HCT116 (cell line): ENCODE data around the gene PIGN. TPM values are rescaled to one million over a fixed set of nuclear protein-coding genes. Genes with fewer than 3 reads are reported as not detected.

Experiments used
- ATAC-seq: fragments of 200-7000 bp; cut with Tn5 transposase; 2 replicates; pipeline ENCODE4 v1.9.1; 2020; ENCODE audit warnings: mild to moderate bottlenecking, moderate library complexity
- BruUV-seq: library from RNA; stranded (reverse); fragments of 400-500 nt; replicated peaks from 2 replicates; lab custom pipeline; 2021; lab: Mats Ljungman, UMichigan
- CTCF ChIA-PET: fragments of 300-600 bp; sonication (Branson Sonifier 250); formaldehyde crosslinking; loops from one replicate; lab custom pipeline; 2021; ENCODE audit warnings: antibody characterized with exemption; lab: Charles Lee
- POLR2A ChIA-PET: fragments of 300-600, 350-600 bp; sonication (Branson Sonifier 250); formaldehyde crosslinking; loops from one replicate; lab custom pipeline; 2021; ENCODE audit warnings: antibody characterized with exemption; lab: Charles Lee
- RAD21 ChIA-PET, 2 experiments: fragments of 300-600 bp; sonication (Branson Sonifier 250); formaldehyde crosslinking; loops; one replicate each; lab custom pipeline; 2023; ENCODE audit warnings: low total read pairs in 2 of 2; ENCODE audit not compliant: uncharacterized antibody in 2 of 2, unreplicated experiment in 2 of 2, low non-redundant PET in 1 of 2; lab: Charles Lee
- DNase-seq: peaks from one replicate; pipeline ENCODE4 v3.0.0-alpha.2; 2010; ENCODE audit warnings: low read depth, low spot score
- H2AFZ ChIP-seq: fragments of 200-600 bp; shearing (Covaris generic), sonication (generic); 2 replicates; pipeline ENCODE4 v1.6.1; 2017; ENCODE audit warnings: low read depth, mixed run types, mixed read lengths, antibody characterized with exemption, low read length; ENCODE audit not compliant: poor library complexity, severe bottlenecking
- H3K27ac ChIP-seq: 2 replicates; pipeline ENCODE4 v1.5.1; 2012; ENCODE audit warnings: low read depth, low read length
- H3K27me3 ChIP-seq: fragments of 200-600 bp; sonication (generic); 2 replicates; pipeline ENCODE4 v1.6.1; 2016; ENCODE audit warnings: mixed run types, low read length, mixed read lengths; ENCODE audit not compliant: insufficient read depth
- H3K36me3 ChIP-seq, 2 experiments: fragments of 200-500 bp in 1 of 2; fragments of 200-600 bp in 1 of 2; sonication (Bioruptor generic) in 1 of 2; sonication (generic) in 1 of 2; 2 replicates each; pipeline versions ENCODE4 v1.5.1 to v1.6.1; 2014 to 2016; ENCODE audit warnings: low read length in 2 of 2, inconsistent platforms in 1 of 2, mixed read lengths in 1 of 2, mixed run types in 1 of 2; ENCODE audit not compliant: insufficient read depth in 2 of 2, control insufficient read depth in 1 of 2
- H3K4me1 ChIP-seq, 2 experiments: fragments of 200-600 bp in 1 of 2; sonication (generic) in 1 of 2; 2 replicates each; pipeline versions ENCODE4 v1.5.1 to v1.6.1; 2012 to 2017; ENCODE audit warnings: low read length in 2 of 2, inconsistent platforms in 1 of 2, mild to moderate bottlenecking in 1 of 2, mixed read lengths in 1 of 2, mixed run types in 1 of 2, moderate library complexity in 1 of 2; ENCODE audit not compliant: insufficient read depth in 2 of 2, control insufficient read depth in 1 of 2
- H3K4me2 ChIP-seq: fragments of 200-600 bp; sonication (generic); 2 replicates; pipeline ENCODE4 v1.6.1; 2017; ENCODE audit warnings: mixed run types, low read length, mixed read lengths
- H3K4me3 ChIP-seq, 2 experiments: fragments of 200-600 bp in 1 of 2; sonication (generic) in 1 of 2; replicated peaks in 1 of 2; 2 replicates each; pipeline ENCODE4 v1.5.1; 2011 to 2016; ENCODE audit warnings: low read length in 2 of 2, control low read depth in 1 of 2, low read depth in 1 of 2, mild to moderate bottlenecking in 1 of 2, mixed read lengths in 1 of 2, mixed run types in 1 of 2
- H3K79me2 ChIP-seq: fragments of 200-600 bp; sonication (generic); 2 replicates; pipeline ENCODE4 v1.6.1; 2017; ENCODE audit warnings: mild to moderate bottlenecking, mixed run types, low read length, moderate library complexity, mixed read lengths; ENCODE audit not compliant: insufficient read depth
- H3K9ac ChIP-seq: fragments of 200-600 bp; sonication (generic); 2 replicates; pipeline ENCODE4 v1.6.1; 2016; ENCODE audit warnings: low read length, mixed read lengths
- H3K9me2 ChIP-seq: fragments of 200-600 bp; sonication (generic), shearing (Covaris generic); 2 replicates; pipeline ENCODE4 v1.6.1; 2017; ENCODE audit warnings: mixed run types, mild to moderate bottlenecking, moderate library complexity; ENCODE audit not compliant: insufficient read depth
- H3K9me3 ChIP-seq, 2 experiments: fragments of 200-500 bp in 1 of 2; fragments of 200-600 bp in 1 of 2; sonication (Bioruptor generic) in 1 of 2; sonication (generic) in 1 of 2; 2 replicates each; pipeline ENCODE4 v1.6.1; 2014 to 2017; ENCODE audit warnings: low read length in 2 of 2, mixed read lengths in 2 of 2, inconsistent platforms in 1 of 2, low read depth in 1 of 2, mild to moderate bottlenecking in 1 of 2, mixed run types in 1 of 2, moderate library complexity in 1 of 2; ENCODE audit not compliant: control insufficient read depth in 1 of 2, insufficient read depth in 1 of 2
- H4K20me1 ChIP-seq: fragments of 200-600 bp; sonication (generic), shearing (Covaris generic); 2 replicates; pipeline ENCODE4 v1.6.1; 2017; ENCODE audit warnings: mixed run types, mild to moderate bottlenecking, moderate library complexity; ENCODE audit not compliant: insufficient read depth
- CBX3 ChIP-seq: IDR thresholded peaks from 2 replicates; pipeline ENCODE4 v1.6.1; 2012; ENCODE audit warnings: low read depth
- CTCF ChIP-seq, 3 experiments: fragments of 200-600 bp in 1 of 3; sonication (generic) in 1 of 3; IDR thresholded peaks in 2 of 3; conservative IDR thresholded peaks in 1 of 3; 2 replicates each; pipeline ENCODE4 v1.5.1; 2012 to 2017; ENCODE audit warnings: low read depth in 2 of 3, low read length in 2 of 3, antibody characterized with exemption in 1 of 3, borderline replicate concordance in 1 of 3, control low read depth in 1 of 3, mild to moderate bottlenecking in 1 of 3, mixed read lengths in 1 of 3, mixed run types in 1 of 3, moderate library complexity in 1 of 3; ENCODE audit not compliant: insufficient read depth in 1 of 3
- EZH2 ChIP-seq: fragments of 200-600 bp; sonication (generic); IDR thresholded peaks from 2 replicates; pipeline ENCODE4 v1.6.1; 2017; ENCODE audit warnings: antibody characterized with exemption, mixed run types
- EZH2phosphoT487 ChIP-seq: fragments of 200-600 bp; IDR thresholded peaks from 2 replicates; pipeline ENCODE4 v1.6.1; 2018; ENCODE audit warnings: antibody characterized with exemption, borderline replicate concordance
- FOSL1 ChIP-seq: IDR thresholded peaks from 2 replicates; pipeline ENCODE4 v1.6.1; 2012; ENCODE audit warnings: low read depth
- JUND ChIP-seq: IDR thresholded peaks from 2 replicates; pipeline ENCODE4 v1.6.1; 2012
- POLR2AphosphoS5 ChIP-seq: IDR thresholded peaks from 2 replicates; pipeline ENCODE4 v1.6.1; 2011; ENCODE audit warnings: mild to moderate bottlenecking, low read depth, low read length, moderate library complexity
- SP1 ChIP-seq: IDR thresholded peaks from 2 replicates; pipeline ENCODE4 v1.6.1; 2012; ENCODE audit warnings: low read depth
- TCF7L2 ChIP-seq: IDR thresholded peaks from 2 replicates; pipeline ENCODE4 v1.7.0; 2011; ENCODE audit warnings: borderline replicate concordance, inconsistent platforms; ENCODE audit not compliant: insufficient read depth, insufficient read length; ENCODE audit errors: extremely low read depth
- YY1 ChIP-seq: IDR thresholded peaks from 2 replicates; pipeline ENCODE4 v1.6.1; 2011; ENCODE audit warnings: low read length, low read depth, moderate library complexity, mild to moderate bottlenecking; ENCODE audit not compliant: insufficient replicate concordance; ENCODE audit errors: extremely low read depth
- intact Hi-C: fragments of 100-400 bp; cut with micrococcal nuclease; formaldehyde crosslinking; loops from 2 replicates; pipeline ENCODE4 v1.10.0; 2022
- total RNA-seq: library from RNA; stranded (reverse); gene quantifications from one replicate; pipeline ENCODE4 v1.2.1, GENCODE V29; 2021; ENCODE audit not compliant: unreplicated experiment
- TF ChIP-seq, protein P1 (sequence below): IDR thresholded peaks from 2 replicates; pipeline ENCODE4 v1.6.1; 2012

The PIGN gene
- total RNA-seq, 1 experiment from 2014 or later = 12.2 TPM

DNA sequence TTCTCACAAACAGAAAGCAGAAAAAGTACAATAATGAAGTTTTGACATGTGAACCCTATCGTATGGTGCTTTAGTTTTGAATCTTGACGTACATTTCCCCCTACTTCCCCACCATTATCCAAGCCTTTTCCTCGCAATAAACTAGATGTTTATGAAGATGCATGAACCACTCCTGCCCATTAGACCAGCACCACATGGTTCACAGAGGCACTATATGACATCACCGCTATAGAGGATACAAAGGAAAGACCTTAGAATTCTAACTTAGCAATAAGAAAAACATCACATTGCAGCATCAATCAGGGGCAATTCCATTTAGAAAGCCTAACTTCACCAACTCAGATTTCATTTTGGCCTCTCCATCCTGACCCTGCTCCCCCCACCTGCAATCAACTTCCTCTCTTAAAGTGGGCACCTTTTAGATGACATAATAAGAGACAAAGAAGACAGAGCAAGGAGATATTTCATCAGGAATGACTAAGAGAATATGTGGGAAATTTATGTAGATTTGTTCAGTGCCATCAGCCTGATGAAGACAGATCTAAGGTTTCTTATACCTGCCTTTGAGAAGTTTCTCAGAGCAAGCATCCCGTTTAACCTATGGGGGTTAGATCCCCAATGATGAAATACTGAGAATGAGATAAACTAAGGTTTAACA is 124.9 kb downstream of the PIGN start:
- Histone ChIP-seq H3K4me2 (peak overlapping the region; percentile 12; the same call in 1 of the 2 replicates), H3K9ac (no peak overlapping the region), H3K4me1 (peaks cover 0 to 6% of the 10 kb centered on the region in 2 experiments; a peak in 1 of 4 replicates), H3K27me3 (no peaks in the 10 kb centered on the region), H3K9me3 (no peaks in the 10 kb centered on the region), H2AFZ (no peak overlapping the region), H3K27ac (no peak overlapping the region), H3K36me3 (no peaks in the 10 kb centered on the region; a peak in 1 of 4 replicates), H3K9me2 (no peaks in the 10 kb centered on the region), H3K79me2 (no peaks in the 10 kb centered on the region), H3K4me3 (no peak overlapping the region), H4K20me1 (no peaks in the 10 kb centered on the region)
- no TSS peak for BruUV-seq
- ATAC-seq (no peak), DNase-seq (no peak)
- RAD21 ChIA-PET = no interaction called here
- intact Hi-C loops = no loop called here
- CTCF ChIA-PET = no interaction called here
- TF ChIP-seq FOSL1 = no peak
- POLR2A ChIA-PET = no interaction called here

- Histone ChIP-seq H3K4me3 (no peak overlapping the region), H3K4me2 (peak overlapping the region; percentile 12; the same call in 1 of the 2 replicates)
- BruUV-seq = no TSS peak
- ChIA-PET RAD21 (no interaction called here), CTCF (no interaction called here)
- no peak for TF ChIP-seq JUND
- TF ChIP-seq TCF7L2 = no peak
- TF ChIP-seq SP1 = no peak
- TF ChIP-seq EZH2 = no peak
- TF ChIP-seq POLR2AphosphoS5 = no peak
- no peak for TF ChIP-seq YY1
- TF ChIP-seq CTCF (IDR thresholded peaks at IDR 0.05 in 2 of 3, conservative IDR thresholded peaks at IDR 0.05 in 1 of 3; ENCODE audit: borderline replicate concordance in 1 of 3, insufficient read depth in 1 of 3, low read depth in 2 of 3, low read length in 2 of 3) = no peak
- TF ChIP-seq EZH2phosphoT487 = no peak
- TF ChIP-seq CBX3 = no peak
- TF ChIP-seq, protein P1, sequence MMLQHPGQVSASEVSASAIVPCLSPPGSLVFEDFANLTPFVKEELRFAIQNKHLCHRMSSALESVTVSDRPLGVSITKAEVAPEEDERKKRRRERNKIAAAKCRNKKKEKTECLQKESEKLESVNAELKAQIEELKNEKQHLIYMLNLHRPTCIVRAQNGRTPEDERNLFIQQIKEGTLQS = no peak
- TF ChIP-seq, all 23 proteins: peak for 0
- DNase-seq (no peak), ATAC-seq (no peak)
- Histone ChIP-seq H4K20me1 (no peaks in the 10 kb centered on the region), H3K9me2 (no peaks in the 10 kb centered on the region), H3K4me1 (peaks cover 0 to 6% of the 10 kb centered on the region in 2 experiments; a peak in 1 of 4 replicates), H3K79me2 (no peaks in the 10 kb centered on the region), H3K36me3 (no peaks in the 10 kb centered on the region; a peak in 1 of 4 replicates), H3K9ac (no peak overlapping the region), H2AFZ (no peak overlapping the region), H3K27ac (no peak overlapping the region), H3K9me3 (no peaks in the 10 kb centered on the region), H3K27me3 (no peaks in the 10 kb centered on the region)
- POLR2A ChIA-PET = no interaction called here
- intact Hi-C loops = no loop called here
Observed at GRCh38 chr18:62060820-62061219, 126.0 kb downstream of the PIGN start.
